Measurements from ENCODE around the gene SAMD10. TPM values are rescaled to one million over a fixed set of nuclear protein-coding genes. Genes with fewer than 3 reads are reported as not detected.
"Not testable (repeated sequence)": the region's sequence is repeated elsewhere in the genome, so short reads cannot be mapped to it uniquely, and the experiment has no call there.

Gene SAMD10
- total and polyA plus RNA-seq, 8 donors: 1.3 to 7.3 (median 3.6) TPM

DNA sequence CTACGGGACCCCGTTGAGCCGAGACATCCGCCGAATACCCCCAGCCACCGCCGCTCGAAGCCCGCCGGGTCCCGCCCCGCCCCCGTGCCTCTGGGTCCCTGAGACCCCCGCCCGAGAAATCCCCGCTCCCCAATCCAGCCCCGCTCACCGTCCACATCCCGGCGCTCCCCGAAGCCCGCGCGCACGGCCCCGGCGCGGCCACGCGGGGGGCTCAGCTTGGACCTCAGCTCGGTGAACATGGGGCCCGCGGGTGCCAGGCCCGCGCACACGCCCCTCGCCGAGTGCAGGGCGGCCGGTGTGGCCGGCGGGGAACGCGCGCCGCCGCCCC lies 249 bp downstream of the SAMD10 start:
- Histone ChIP-seq H3K27me3 (no peaks in the 10 kb centered on the region), H3K9me3 (no peaks in the 10 kb centered on the region), H3K36me3 (peaks cover 0 to 5% (median 0%) of the 10 kb centered on the region in 3 donors), H3K4me1 (peaks cover 11 to 20% (median 11%) of the 10 kb centered on the region in 3 donors), H3K4me3 (peak overlapping the region; percentile 44 to 96 (median 66)), H3K27ac (peak overlapping the region; percentile 65 to 79 (median 73))
- 1% methylated on average over 25 to 47 of the region's 47 CpGs for WGBS, 2 donors
- TF ChIP-seq, protein P1, sequence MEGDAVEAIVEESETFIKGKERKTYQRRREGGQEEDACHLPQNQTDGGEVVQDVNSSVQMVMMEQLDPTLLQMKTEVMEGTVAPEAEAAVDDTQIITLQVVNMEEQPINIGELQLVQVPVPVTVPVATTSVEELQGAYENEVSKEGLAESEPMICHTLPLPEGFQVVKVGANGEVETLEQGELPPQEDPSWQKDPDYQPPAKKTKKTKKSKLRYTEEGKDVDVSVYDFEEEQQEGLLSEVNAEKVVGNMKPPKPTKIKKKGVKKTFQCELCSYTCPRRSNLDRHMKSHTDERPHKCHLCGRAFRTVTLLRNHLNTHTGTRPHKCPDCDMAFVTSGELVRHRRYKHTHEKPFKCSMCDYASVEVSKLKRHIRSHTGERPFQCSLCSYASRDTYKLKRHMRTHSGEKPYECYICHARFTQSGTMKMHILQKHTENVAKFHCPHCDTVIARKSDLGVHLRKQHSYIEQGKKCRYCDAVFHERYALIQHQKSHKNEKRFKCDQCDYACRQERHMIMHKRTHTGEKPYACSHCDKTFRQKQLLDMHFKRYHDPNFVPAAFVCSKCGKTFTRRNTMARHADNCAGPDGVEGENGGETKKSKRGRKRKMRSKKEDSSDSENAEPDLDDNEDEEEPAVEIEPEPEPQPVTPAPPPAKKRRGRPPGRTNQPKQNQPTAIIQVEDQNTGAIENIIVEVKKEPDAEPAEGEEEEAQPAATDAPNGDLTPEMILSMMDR (IDR thresholded peaks at IDR 0.05): no peak
- no peak for FAIRE-seq
- no peak for ATAC-seq
- intact Hi-C loops (cut with DNase I): loop anchor here in 1 of 3 donors (5.0 kb wide), 1 partner anchor 442 kb away; the partner anchor contains the start of gene PTK6
- no peak for DNase-seq

DNA sequence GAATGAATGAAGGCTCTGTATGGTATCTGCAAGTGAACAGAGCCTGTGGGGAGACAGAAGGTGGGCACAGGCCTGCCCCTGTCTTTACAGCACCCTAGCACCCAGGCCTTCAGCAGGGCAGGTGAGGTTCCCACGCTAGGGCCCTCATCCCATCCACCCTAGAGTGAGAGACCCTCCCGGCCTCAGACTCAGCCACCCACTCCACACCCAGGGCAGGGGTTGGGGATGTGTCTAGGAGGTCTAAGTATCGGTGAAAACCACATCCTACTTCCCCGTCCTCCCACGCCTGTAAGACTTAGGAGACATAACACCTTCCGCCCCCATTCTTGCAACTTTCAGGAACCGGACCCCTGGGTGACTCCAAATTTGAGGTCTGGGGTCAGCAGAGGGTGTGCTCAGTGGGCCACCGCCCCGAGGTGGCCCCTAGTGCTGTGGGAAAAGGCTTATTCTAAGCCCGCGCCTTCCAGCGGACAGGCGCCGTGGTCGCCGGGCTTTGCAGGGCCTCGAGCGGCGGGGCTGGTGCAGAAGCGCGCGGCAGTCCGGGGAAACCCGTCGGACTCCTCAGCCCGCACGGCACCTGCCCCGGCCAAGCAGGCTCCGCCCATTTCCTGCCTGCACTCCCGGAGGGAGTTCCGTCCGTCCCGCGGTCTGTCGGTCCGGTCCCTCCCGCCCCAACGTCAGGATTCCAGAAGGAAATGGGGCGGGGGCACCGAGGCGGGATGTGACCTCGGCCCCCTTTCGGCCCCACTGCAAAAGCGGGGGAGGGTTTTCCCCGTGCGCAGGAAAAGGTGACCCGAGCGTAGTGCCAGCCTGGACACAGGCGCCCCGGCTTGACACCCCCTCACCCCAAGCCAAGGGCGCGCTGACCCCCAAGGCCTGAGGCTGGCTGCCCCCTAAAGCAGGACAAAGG lies 868 bp downstream of the SAMD10 start:
- TF ChIP-seq, protein P1 (IDR thresholded peaks at IDR 0.05): no peak
- Histone ChIP-seq H3K9me3 (no peaks in the 10 kb centered on the region), H3K4me1 (peaks cover 11 to 23% (median 11%) of the 10 kb centered on the region in 3 donors), H3K4me3 (peak overlapping the region; percentile 44 to 96 (median 66)), H3K36me3 (no peaks in the 10 kb centered on the region), H3K27ac (peak overlapping the region; percentile 65 to 79 (median 73)), H3K27me3 (no peaks in the 10 kb centered on the region)
- ATAC-seq: peak; percentile 47 to 66 (median 62)
- no peak for FAIRE-seq
- peak; percentile 84 to 96 (median 88) for DNase-seq
- intact Hi-C loops (cut with DNase I): loop anchor here in 1 of 3 donors (5.0 kb wide), 1 partner anchor 441 kb away; the partner anchor contains the start of gene PTK6
- WGBS, 2 donors: 11% methylated on average over 47 to 52 of the region's 52 CpGs

DNA sequence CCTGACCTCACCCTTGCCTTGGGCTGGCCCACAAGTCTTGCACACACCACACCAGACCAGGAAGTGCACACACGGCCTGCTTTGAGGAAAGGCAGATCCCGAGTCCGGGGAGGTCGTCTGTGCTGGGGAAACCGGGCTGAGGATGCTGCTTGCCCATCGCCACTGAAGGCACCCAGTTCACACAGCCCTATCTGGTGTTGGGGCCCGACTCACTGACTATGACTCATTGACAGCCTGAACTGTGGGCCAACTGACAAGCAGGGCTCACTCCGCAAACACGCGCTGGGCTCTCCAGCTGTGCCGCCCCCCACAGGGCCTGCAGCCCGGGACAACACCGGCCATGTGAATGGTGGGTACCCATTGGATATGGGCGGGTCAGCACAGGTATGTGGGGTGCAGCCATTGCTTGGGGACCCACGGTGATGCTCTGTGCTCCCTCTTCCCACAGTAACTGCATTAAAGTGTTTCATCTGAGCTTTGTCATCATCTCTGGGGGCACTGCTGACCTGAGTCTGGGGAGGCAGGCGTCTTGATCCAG lies 1.6 kb downstream of the SAMD10 start:
- WGBS, 2 donors: 76 to 79% methylated on average over 16 of the region's 16 CpGs
- intact Hi-C loops (cut with DNase I): loop anchor here in 1 of 3 donors (5.0 kb wide), 1 partner anchor 441 kb away; the partner anchor contains the start of gene PTK6
- ATAC-seq (no peak), DNase-seq (peak in 4 of 6 donors; percentile 24 to 72 (median 49)), FAIRE-seq (no peak)
- Histone ChIP-seq H3K4me1 (peaks cover 11 to 23% (median 11%) of the 10 kb centered on the region in 3 donors), H3K36me3 (no peaks in the 10 kb centered on the region), H3K27ac (no peak overlapping the region), H3K9me3 (no peaks in the 10 kb centered on the region), H3K4me3 (no peak overlapping the region), H3K27me3 (no peaks in the 10 kb centered on the region)
- TF ChIP-seq, protein P1 (IDR thresholded peaks at IDR 0.05): no peak

DNA sequence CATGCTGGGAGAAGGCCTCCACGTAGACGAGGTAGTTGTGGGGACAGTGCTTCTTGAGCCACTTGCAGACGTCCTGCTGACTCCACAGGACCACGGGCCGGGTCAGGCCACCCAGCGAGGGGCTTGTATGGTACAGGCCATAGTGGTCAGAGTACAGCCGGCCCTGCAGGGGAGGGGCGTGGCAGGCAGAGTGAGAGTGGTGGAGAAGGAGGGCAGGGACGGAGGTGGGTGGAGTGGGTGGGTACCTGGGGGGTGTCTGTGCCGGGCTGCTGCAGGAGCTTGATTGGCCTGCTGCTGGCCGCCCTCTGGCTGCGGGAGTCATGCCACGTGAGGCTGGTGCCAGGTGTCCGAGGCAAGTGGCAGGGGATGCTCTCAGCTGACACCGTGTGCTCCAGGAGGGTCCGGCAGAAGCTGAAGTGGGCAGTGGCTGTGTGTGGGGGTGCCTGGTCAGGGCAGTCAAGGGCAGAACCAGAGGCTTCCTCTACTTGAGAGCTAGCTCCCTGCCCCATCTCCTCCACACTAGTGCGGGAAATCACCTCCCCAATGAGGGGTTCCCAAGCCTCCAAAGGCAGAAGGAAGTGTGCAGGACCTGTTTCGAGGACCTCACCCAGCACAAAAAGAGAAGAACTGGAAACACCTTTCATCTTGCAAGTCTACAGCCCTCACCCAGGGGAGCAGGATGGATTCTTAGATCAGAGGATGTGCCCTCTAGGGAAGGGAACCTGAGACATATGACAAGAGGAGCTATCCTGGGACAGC lies 2.3 kb downstream of the SAMD10 start:
- H3K4me1 ChIP-seq: peaks cover 6 to 18% (median 11%) of the 10 kb centered on the region in 3 donors
- ATAC-seq (no peak), FAIRE-seq (no peak), DNase-seq (peak in 3 of 6 donors; percentile 15 to 69 (median 47))
- 87 to 90% methylated on average over 17 to 18 of the region's 18 CpGs for WGBS, 2 donors
- no peaks in the 10 kb centered on the region for H3K27me3 ChIP-seq
- no peaks in the 10 kb centered on the region for H3K36me3 ChIP-seq
- intact Hi-C loops (cut with DNase I): loop anchor here in 1 of 3 donors (5.0 kb wide), 1 partner anchor 440 kb away; the partner anchor contains the start of gene PTK6
- no peaks in the 10 kb centered on the region for H3K9me3 ChIP-seq
- no peak overlapping the region for H3K4me3 ChIP-seq
- TF ChIP-seq, protein P1 (IDR thresholded peaks at IDR 0.05): no peak
- no peak overlapping the region for H3K27ac ChIP-seq

DNA sequence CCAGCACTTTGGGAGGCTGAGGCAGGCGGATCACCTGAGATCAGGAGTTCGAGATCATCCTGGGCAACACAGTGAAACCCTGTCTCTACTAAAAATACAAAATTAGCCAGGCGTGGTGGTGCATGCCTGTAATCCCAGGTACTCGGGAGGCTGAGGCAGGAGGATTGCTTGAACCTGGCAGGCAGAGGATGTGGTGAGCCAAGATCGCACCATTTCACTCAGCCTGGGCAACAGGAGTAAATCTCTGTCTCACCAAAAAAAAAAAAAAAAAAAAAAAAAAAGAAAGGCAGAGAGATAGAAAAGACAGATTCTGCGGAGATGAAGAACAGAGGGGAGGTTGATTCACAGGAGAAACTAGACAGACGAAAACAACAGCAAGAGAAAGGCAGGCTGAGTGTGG lies 2.9 kb downstream of the SAMD10 start:
- intact Hi-C loops (cut with DNase I): loop anchor here in 1 of 3 donors (5.0 kb wide), 1 partner anchor 439 kb away; the partner anchor contains the start of gene PTK6
- not testable (repeated sequence) for ATAC-seq, H3K4me3 ChIP-seq, H3K27ac ChIP-seq, DNase-seq, H3K36me3 ChIP-seq, FAIRE-seq, H3K27me3 ChIP-seq, H3K9me3 ChIP-seq
- peaks cover 0 to 12% (median 5%) of the 10 kb centered on the region in 3 donors for H3K4me1 ChIP-seq
- 85 to 92% methylated on average over 7 of the region's 7 CpGs for WGBS, 2 donors
